ENCODE data around the gene LPIN1. TPM values are rescaled to one million over a fixed set of nuclear protein-coding genes. Genes with fewer than 3 reads are reported as not detected.
"Not testable (repeated sequence)": the region's sequence is repeated elsewhere in the genome, so short reads cannot be mapped to it uniquely, and the experiment has no call there.

Gene LPIN1
- total RNA-seq, 1 experiment from 2014 or later = 33.2 TPM

DNA sequence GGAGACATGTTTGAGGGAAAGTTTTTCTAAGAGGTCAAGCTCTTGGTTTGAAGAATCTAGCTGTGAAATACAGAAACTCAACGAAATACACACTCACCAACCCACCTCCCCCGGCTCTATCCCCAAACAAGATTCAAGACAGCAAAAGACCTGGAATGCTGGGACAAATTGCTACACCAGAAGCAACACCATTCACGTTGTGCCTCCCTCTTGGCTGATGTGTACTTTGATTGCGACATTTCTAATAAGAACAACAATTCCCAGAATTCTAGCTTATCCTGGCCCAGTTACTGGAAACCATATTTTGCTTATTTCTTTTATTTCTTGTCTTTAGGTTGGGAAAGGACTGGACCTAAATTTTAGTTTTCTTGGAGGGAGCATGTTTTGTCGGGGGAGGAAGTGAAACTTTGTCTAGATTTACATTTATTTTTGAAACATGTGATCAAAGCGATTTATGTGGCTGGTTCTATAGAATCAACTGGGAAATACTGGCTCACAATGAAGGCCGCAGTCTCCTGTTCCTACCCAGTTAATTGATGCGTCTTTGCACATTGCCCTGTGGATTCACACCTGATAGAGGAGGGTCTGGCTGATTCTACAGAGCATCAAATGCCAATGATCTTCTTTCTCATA lies 29.6 kb upstream of the LPIN1 start:
- no peak for DNase-seq (ENCODE audit: low read depth)

DNA sequence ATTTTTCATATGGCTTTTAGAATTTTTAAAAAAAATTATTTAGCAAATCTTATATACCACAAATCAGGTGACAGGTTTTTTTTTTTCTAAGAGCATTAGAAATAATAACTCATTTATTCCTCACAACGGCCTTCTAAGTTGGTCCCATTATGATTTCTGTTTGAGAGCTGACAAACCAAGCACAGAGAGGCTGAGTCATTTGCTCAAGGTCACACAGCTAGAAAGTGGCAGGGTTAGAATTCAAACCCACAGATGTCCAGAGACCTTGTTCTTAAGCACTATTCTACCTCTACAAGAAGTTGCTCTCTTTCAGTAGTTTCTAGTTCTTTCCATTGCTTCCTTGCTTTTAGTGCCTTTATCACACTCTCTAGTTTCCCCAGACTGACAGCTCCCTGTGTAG lies 28.8 kb upstream of the LPIN1 start:
- DNase-seq (ENCODE audit: low read depth) = no peak

DNA sequence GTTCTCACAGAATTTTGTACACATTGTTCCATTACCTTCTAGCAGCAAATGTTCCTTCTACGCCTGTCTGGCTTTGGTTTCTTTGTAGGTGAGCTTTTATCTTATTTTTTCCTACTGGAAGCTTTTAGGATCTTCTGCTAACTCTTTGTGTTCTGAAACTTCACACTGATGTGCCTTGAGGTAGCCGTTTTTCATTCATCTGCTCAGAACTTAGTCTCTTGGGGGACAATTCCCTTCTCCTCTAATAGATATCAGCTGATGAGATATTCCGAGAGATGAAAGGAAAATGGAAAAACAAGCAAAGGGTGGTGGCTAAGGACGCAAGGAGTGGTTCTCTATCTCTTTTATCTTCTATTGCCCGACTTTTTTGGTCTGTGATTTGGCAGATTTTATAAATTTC lies 27.8 kb upstream of the LPIN1 start:
- DNase-seq (ENCODE audit: low read depth) = no peak

DNA sequence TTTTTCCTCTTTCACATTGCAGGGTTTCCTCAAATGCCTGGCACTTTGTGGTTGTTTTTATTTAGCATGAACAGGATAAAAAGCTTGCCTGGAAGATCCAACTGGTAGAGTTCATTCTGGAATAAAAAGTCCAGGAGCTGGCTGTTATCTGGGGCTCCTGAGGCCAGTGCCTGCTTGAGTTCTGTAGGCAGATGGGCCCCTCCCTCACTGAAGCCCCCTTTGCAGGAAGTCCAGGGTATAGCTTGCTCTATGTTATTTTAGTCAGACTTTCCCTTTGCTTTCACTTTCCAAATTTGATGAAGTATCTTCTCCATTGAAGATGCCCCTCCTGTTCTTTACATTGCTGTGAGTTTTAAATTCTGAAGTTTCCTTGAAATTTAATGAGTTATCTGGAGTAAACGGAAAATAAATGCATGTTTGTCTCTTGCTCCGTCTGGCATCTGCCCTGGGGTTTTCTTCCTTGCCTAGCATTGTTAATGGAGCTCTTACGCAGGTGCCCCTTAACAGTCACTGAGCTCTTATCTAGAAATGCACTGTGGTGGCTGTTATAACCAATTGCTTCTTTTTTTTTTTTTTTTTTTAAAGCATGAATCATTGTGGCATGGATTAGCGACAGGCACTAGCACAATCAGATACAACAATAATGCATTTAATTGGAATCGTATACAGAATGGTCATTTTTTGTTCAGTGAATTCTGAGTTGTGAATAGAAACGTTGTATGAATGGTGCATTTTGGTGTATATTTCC lies 27.0 kb upstream of the LPIN1 start:
- peak; percentile 22 for DNase-seq (ENCODE audit: low read depth)

DNA sequence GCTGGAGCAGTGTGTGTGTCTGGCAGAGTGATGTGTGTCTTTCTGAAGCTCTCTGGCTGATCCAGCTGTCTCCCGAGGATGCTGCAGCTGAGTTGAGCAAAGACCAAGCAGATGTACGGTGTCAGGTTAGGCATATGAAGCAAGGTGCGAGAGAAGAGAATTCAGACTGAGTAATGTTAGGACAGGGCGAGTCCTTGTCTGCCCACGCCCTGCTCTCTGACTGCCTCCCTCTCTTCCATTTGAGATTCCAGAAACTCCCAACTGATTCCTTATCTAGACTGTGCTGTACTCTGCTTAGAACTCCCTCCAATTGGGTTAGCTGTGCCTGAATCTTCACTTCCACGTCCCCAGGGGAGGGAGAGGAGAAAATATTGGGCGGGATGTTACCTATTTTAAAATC lies 25.7 kb upstream of the LPIN1 start:
- no peak for DNase-seq (ENCODE audit: low read depth)

DNA sequence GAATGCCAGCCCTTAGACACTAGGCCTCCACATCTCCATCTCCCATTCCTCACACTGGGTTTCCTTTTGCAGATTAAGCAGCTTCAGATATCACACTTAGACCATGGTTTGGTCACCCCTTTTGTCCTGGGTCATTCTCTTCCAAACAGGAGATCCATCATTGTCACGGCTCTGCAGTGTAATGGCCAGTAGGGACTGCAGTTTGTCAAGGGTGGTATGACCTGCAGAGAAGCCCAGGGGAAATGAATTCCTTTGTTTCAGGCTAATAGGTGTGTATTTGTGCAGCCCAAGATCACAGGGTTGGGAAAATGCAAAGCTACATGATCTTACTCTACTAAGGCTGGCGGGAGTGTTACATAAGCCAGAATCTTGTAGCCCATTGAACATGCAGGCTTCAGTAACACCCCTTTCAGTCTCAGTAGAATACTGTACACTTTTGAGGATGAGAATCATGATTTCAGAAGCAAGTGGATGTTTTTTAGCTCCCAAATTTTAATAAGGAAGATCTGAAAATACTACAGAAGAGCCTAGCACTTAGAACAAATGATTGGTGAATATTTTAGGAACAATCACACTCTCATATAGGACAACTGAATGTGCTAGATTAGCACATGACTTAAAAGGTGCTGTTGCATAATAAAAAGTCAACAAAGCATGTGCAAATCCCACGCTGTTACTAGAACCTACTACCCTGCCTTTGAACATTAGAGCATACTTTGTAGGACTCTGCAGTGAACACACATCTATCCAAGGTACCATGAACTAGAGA lies 24.0 kb upstream of the LPIN1 start:
- no peak for DNase-seq (ENCODE audit: low read depth)

DNA sequence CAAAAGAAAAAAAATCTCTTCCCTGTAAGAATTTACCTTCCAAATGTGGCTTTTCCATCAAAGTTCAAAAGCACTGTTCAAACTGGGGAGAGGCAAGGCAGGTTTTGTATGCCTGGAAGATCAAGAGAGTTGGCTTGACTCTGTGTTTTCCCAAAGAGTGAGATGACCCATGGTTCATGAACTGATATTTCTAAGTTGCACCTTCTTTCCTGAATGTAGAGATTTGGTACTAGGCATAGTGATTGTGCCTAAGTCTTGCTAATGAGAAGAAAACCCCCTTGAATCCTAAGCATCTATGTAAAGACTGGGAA lies 23.4 kb upstream of the LPIN1 start:
- no peak for DNase-seq (ENCODE audit: low read depth)

DNA sequence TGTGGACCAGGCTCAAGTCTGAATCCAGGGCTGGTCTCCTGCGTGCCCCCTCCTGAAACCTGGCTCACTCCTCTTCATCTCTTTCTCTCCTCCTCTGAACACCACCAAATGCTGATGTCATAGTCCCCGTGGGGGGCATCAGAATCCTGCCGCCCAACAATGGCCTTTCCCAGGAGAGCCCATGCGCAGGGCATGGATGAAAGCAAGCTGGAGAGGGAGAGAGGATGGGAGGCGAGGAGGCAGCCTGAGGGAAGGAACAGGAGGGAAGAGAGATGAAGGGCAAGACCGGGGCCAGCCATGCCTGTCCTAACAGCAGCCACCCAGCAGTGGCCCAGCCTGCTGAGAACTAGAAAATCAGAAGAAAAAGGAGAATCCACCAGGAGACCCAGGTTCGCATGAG lies 22.3 kb upstream of the LPIN1 start:
- DNase-seq (ENCODE audit: low read depth) = no peak

DNA sequence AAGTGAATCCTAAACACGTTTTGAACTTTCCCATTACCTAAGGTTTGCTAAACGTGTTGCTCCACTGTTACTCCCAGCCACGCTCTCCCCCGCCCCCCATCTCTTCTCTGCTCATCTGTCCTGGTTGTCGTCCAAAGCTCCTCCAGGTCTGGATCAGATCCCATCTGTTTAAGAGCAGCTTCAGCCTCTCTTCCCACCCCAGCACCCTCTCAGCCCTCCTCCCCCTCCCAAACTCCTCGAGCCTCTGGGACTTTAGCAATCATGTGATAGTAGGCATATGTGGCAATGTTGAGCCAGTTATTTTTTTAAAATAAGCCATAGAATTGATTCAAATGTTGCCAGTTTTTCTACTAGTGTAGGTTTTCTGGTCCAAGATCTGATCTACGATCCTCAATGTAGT lies 20.0 kb upstream of the LPIN1 start:
- no peak for DNase-seq (ENCODE audit: low read depth)

DNA sequence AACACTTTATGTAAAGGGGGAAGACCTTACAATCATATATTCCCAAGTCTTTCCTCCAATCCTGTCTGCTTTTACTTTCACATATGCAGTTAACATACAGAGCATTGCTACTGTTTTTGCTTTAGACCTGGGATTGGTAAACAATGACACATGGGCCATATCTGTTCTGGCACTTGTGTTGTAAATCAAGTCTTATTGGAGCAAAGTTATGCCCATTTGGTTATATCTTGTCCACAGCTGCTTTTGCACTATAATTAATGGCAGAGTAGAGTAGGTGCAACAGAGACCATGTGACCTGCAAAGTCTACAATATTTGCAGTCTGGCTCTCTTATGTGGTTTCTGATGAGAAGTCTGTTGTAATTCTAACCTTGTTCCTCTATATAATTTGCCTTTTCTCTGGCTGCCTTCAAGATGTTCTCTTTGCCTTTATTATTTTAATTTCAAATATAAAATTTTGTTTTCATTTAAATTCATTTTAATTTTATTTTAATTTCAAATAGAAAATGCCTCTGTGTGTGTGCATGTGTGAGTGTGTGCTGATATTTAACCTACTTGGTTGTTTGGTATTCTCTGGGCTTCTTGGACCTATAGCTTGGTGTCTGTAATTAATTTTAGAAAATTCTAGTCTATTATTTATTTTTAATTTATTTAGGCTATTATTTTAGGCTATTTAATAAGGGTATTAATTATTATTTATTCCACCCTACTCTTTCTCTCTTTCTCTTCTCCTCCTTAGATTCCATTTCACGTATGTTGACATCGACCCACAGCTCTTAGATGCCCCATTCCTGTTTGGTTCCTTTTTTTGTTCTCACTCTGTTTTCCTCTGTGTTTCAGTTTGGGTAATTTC lies 16.8 kb upstream of the LPIN1 start:
- DNase-seq (ENCODE audit: low read depth) = no peak

DNA sequence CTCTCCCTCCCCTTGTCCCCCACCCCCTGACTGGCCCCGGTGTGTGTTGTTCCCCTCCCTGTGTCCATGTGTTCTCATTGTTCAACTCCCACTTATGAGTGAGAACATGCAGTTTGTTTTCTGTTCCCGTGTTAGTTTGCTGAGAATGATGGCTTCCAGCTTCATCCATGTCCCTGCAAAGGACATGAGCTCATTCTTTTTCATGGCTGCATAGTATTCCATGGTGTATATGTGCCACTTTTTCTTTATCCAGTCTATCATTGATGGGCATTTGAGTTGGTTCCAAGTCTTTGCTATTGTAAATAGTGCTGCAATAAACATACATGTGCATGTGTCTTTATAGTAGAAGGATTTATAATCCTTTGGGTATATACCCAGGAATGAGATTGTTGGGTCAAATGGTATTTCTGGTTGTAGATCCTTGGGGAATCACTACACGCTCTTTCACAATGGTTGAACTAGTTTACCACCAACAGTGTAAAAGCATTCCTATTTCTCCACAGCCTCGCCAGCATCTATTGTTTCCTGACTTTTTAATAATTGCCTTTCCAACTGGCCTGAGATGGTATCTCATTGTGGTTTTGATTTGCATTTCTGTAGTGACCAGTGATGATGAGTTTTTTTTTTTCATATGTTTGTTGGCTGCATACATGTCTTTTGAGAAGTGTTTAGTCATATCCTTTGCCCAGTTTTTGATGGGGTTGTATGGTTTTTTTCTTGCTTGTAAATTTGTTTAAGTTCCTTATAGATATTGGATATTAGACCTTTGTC lies 15.0 kb upstream of the LPIN1 start:
- DNase-seq (ENCODE audit: low read depth) = peak; percentile 70

DNA sequence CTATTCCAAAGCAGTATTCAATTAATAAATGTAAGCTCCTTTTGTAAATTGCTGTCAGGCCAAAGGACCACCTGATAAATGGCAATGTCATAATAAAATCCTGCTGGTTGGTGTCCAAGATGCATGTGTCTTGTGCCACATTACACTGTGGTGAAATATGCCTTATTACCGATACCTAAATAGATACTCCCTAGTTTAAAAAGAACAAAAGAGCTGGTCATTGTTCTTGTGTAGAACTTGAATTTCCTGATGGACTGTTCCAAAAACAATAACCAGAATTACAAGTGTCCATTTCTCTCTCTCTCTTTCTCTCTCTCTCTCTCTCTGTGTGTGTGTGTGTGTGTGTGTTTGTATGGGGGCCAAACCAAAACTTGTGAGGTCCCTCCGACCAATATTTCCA lies 13.8 kb upstream of the LPIN1 start:
- no peak for DNase-seq (ENCODE audit: low read depth)

DNA sequence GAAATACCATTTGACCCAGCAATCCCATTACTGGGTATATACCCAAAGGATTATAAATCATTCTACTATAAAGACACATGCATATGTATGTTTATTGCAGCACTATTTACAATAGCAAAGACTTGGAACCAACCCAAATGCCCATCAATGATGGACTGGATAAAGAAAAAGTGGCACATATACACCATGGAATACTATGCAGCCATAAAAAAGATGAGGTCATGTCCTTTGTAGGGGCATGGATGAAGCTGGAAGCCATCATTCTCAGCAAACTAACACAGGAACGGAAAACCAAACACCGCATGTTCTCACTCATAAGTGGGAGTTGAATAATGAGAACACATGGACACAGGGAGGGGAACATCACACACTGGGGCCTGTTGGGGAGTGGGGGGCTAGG lies 8.6 kb upstream of the LPIN1 start:
- not testable (repeated sequence) for DNase-seq (ENCODE audit: low read depth)

DNA sequence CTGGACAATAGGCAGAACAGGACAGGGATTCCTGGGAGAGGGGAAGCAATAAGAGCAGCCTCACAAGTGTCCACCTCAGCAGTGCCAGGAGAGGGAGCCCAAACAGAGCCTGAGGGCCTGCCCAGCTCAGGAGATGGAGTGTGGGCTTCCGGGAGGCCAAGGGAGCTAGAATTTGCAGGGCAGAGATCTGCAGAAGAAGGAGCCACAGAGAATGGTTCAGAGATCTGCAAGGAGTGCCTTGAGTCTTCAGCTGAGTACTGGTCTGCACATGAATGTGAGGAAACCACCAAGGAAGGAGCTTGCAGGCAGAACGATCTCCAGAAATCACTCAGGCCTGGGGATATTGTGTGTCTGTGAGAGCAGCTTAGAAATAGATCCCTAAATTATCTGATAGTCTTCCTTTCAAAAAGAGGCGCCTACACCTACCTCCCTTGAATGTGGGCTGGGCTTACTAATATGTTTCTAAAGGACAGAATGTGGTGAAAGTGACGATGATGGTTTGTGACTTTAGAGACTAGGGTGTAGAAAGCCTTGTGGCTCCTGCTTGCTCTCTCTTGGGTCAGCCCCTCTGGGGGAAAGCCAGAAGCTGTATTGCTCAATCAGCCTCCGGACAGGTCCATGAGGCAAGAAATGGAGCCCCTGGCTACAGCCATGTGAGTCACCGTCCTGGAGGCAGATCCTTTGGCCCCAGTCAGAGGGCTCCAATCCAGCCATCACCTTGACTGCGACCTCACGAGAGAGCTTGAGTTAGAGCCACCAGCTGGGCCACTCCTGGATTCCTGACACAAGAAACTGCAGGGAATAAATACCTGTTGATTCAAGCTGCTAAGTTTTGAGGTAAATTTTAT lies 7.6 kb upstream of the LPIN1 start:
- peak; percentile 90 for DNase-seq (ENCODE audit: low read depth)

DNA sequence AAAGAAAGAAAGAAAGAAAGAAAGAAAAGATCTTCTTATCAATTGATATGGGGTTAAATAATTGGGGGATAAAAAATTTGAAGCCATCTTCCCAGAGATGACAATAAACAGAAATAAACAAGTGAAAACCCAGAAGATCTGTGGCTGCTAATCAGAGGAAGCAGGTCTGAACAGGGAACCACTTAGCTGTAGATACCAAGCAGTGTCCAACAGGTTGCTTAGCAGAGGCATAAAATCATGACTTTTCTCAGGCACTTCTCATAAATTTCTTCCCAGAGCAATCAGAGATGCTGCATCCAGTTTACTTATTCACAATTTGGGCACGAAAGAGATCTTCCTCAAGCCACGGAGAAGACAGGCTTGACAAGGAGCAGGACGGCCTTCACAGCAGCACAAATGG lies 5.7 kb upstream of the LPIN1 start:
- DNase-seq (ENCODE audit: low read depth) = no peak

DNA sequence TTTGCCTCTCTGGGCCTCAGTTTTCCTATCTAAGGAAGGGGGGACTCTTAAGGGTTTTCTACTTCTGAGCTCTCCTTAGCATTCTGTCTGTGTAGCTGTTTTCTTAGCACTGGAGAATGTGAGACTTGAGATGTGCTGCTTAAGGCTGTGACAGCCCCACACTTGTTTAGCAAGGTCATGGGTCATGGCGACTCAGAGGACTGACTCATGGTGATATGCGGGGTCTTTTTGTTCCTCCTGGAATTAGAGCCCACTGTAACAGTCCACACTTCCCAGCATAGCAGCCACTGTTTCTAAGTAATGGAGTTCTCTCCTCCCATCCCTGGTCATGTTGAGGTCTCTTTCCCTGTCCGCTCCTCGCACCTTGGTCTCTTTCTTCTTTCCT lies 4.1 kb upstream of the LPIN1 start:
- peak; percentile 29 for DNase-seq (ENCODE audit: low read depth)

DNA sequence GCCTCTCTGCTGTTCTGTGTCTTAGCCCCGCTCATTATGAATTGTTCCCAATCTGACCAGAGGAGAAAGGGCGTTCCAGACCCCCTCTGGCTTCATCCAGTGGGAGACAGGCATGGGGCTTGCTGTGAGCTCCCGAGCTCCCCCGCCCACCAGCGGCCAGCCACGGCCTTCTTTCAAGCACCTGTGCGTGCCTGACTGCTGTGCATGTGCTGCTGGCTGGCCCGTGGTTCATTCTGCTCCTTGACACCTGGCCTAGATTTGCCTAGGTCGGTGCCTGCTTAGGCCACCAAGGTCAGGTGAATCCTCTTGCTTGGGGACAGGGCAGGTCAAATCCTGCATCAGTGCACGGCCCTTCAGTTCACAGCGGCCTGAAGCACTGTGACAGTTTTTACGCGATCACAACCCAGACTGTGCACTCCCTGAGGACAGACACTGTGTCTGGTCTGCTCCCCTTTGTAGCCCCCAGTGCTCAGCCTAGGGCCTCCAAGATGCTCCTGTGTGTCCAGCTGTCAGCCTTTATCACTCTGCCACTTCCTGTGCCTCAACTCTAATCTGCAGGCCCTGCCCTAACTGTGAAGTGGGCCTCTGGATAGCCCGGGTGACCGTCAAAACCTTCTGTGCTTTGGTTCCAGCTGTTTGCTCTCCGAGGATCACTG lies 3.6 kb upstream of the LPIN1 start:
- no peak for DNase-seq (ENCODE audit: low read depth)

DNA sequence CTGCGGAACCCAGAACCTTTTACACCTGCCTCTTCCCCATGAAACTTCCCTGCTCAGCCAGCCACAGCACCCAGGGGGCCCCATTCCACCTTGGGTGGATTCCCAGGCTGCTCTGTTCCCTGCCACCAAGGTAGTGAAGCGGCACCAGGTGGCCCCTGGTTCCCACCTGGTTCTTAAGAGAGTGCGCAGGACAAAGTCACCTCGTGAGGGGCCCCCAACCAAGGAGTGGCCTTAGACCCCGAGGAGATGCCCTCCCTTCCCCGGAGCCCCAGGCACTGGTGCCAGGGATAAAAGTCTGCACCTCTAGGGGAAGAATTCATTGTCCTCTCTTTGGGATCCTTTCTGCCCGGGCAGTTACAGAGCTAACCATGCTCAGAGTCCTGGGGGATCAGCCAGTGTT lies 3.1 kb upstream of the LPIN1 start:
- DNase-seq (ENCODE audit: low read depth) = no peak

DNA sequence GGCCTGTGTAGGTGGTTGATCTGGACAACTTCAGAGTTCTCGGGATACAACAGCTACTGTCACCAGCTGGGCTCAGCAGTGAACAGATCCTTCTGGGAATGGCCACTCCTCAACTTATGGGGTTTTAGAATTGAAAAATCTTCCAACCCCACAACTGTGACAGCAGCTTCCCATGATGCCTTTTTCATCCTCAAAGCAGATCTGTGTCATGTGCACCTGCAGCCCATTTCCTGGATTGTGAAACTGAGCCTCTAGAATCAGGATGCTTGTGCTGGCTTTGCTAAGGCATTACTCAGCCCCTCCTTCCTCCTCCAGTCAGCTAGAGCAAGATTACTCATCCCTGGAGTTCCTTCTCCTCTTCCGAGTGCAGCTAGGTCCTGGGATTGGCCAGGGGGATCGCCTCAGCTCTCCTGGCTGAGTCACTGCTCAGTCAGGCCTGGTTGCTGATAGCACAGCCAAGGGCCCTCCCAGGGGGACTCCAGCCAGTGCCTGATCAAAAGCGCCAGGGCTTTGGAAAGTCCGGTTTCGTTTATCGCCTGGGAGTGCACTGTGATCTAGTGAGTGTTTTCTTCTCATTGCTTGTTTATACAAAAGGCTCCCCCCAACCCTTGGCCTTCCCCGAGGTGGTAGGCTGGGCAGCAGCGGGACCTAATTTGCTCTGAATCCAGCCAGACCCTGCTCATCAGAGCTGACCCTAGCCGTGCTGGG lies 2.4 kb upstream of the LPIN1 start:
- peak; percentile 99 for DNase-seq (ENCODE audit: low read depth)

Data from M059J (cell line).